Activated naive CD8-positive, alpha-beta T cell treated with anti-CD3 and anti-CD28 coated beads, Interleukin-2, amount 10 ng/mL, durations not matched to agents 7 days and 5 days (primary cell): ENCODE measurements around the gene MIER3. TPM values are rescaled to one million over a fixed set of nuclear protein-coding genes. Genes with fewer than 3 reads are reported as not detected.

Experiments
- ATAC-seq: fragments of 150-1000 bp; cut with Tn5 transposase; one replicate; pipeline ENCODE4 v1.10.0; 2021; ENCODE audit warnings: low read depth, moderate library complexity
- POLR2A ChIA-PET: fragments of 350-600 bp; sonication (Branson Sonifier 250); formaldehyde crosslinking; loops from one replicate; lab custom pipeline; 2021; ENCODE audit warnings: antibody characterized with exemption; lab: Charles Lee
- DNase-seq: peaks from one replicate; pipeline ENCODE4 v3.0.0; 2021
- H3K27ac Mint-ChIP-seq: one replicate; pipeline ENCODE4 v1.8.0; 2022; ENCODE audit warnings: mild to moderate bottlenecking, mixed read lengths
- H3K27me3 Mint-ChIP-seq: one replicate; pipeline ENCODE4 v1.8.0; 2022; ENCODE audit warnings: mild to moderate bottlenecking, moderate library complexity, mixed read lengths
- H3K36me3 Mint-ChIP-seq: one replicate; pipeline ENCODE4 v1.8.0; 2021; ENCODE audit warnings: mild to moderate bottlenecking, mixed read lengths
- H3K4me1 Mint-ChIP-seq: one replicate; pipeline ENCODE4 v1.8.0; 2021; ENCODE audit warnings: mixed read lengths
- H3K4me3 Mint-ChIP-seq: one replicate; pipeline ENCODE4 v1.8.0; 2022; ENCODE audit warnings: mild to moderate bottlenecking, moderate library complexity, mixed read lengths
- H3K9me3 Mint-ChIP-seq: one replicate; pipeline ENCODE4 v1.8.0; 2021; ENCODE audit warnings: mixed read lengths
- total RNA-seq, 2 experiments: library from RNA; stranded (reverse); gene quantifications; one replicate each; pipeline ENCODE4 v1.2.3, GENCODE V29; 2021

Gene MIER3
- total RNA-seq, 2 experiments from 2014 or later, result 25.6 to 25.8 TPM

GRCh38 chr5:56947052-56947451 is 4.9 kb downstream of the MIER3 start:
- peaks cover 17% of the 10 kb centered on the region for H3K36me3 Mint-ChIP-seq
- POLR2A ChIA-PET, result no interaction called here
- no peaks in the 10 kb centered on the region for H3K9me3 Mint-ChIP-seq
- DNase-seq (no peak), ATAC-seq (no peak)
- H3K27me3 Mint-ChIP-seq, result no peaks in the 10 kb centered on the region
- no peak overlapping the region for H3K27ac Mint-ChIP-seq
- peaks cover 14% of the 10 kb centered on the region for H3K4me1 Mint-ChIP-seq
- no peak overlapping the region for H3K4me3 Mint-ChIP-seq

GRCh38 chr5:56941981-56942380 is 9.9 kb downstream of the MIER3 start:
- H3K36me3 Mint-ChIP-seq, result peaks cover 28% of the 10 kb centered on the region
- no peak for ATAC-seq
- no peak overlapping the region for H3K4me3 Mint-ChIP-seq
- H3K9me3 Mint-ChIP-seq, result no peaks in the 10 kb centered on the region
- no peak overlapping the region for H3K27ac Mint-ChIP-seq
- DNase-seq, result no peak
- H3K27me3 Mint-ChIP-seq, result no peaks in the 10 kb centered on the region
- H3K4me1 Mint-ChIP-seq, result peaks cover 3% of the 10 kb centered on the region
- POLR2A ChIA-PET, result no interaction called here

GRCh38 chr5:56938858-56939257 is 13.1 kb downstream of the MIER3 start:
- ATAC-seq, result no peak
- Mint-ChIP-seq H3K4me3 (no peak overlapping the region), H3K27me3 (no peaks in the 10 kb centered on the region), H3K36me3 (peaks cover 35% of the 10 kb centered on the region), H3K4me1 (peaks cover 3% of the 10 kb centered on the region), H3K27ac (no peak overlapping the region), H3K9me3 (no peaks in the 10 kb centered on the region)
- no peak for DNase-seq
- POLR2A ChIA-PET, result no interaction called here

- POLR2A ChIA-PET, result no interaction called here
- H3K4me3 Mint-ChIP-seq, result no peak overlapping the region
- no peak overlapping the region for H3K27ac Mint-ChIP-seq
- H3K36me3 Mint-ChIP-seq, result peaks cover 24% of the 10 kb centered on the region
- peaks cover under 1% of the 10 kb centered on the region for H3K4me1 Mint-ChIP-seq
- no peak for DNase-seq
- H3K9me3 Mint-ChIP-seq, result no peaks in the 10 kb centered on the region
- no peaks in the 10 kb centered on the region for H3K27me3 Mint-ChIP-seq
- ATAC-seq, result no peak
These were observed 17.6 kb downstream of the MIER3 start for GRCh38 chr5:56934325-56934724.

GRCh38 chr5:56922922-56923321 is 29.0 kb downstream of the MIER3 start:
- no peak for DNase-seq
- H3K4me1 Mint-ChIP-seq, result peaks cover 9% of the 10 kb centered on the region
- no peaks in the 10 kb centered on the region for H3K9me3 Mint-ChIP-seq
- H3K27ac Mint-ChIP-seq, result no peak overlapping the region
- no peak for ATAC-seq
- POLR2A ChIA-PET, result no interaction called here
- H3K4me3 Mint-ChIP-seq, result no peak overlapping the region
- H3K36me3 Mint-ChIP-seq, result peaks cover 23% of the 10 kb centered on the region
- no peaks in the 10 kb centered on the region for H3K27me3 Mint-ChIP-seq

- POLR2A ChIA-PET, result interaction anchor here (1.9 kb wide), 1 partner anchor 10 kb away, joined by 6 read pairs; no protein-coding TSS in a partner anchor
- Mint-ChIP-seq H3K27ac (no peak overlapping the region), H3K36me3 (peaks cover 18% of the 10 kb centered on the region), H3K4me1 (peaks cover 9% of the 10 kb centered on the region), H3K4me3 (no peak overlapping the region), H3K27me3 (no peaks in the 10 kb centered on the region), H3K9me3 (no peaks in the 10 kb centered on the region)
- no peak for ATAC-seq
- no peak for DNase-seq
These were observed 31.8 kb downstream of the MIER3 start for GRCh38 chr5:56919942-56920662.

- peaks cover 9% of the 10 kb centered on the region for H3K4me1 Mint-ChIP-seq
- H3K4me3 Mint-ChIP-seq, result no peak overlapping the region
- DNase-seq (no peak), ATAC-seq (no peak)
- H3K27me3 Mint-ChIP-seq, result no peaks in the 10 kb centered on the region
- POLR2A ChIA-PET, result no interaction called here
- H3K27ac Mint-ChIP-seq, result no peak overlapping the region
- H3K36me3 Mint-ChIP-seq, result peaks cover 14% of the 10 kb centered on the region
- no peaks in the 10 kb centered on the region for H3K9me3 Mint-ChIP-seq
These were observed 33.9 kb downstream of the MIER3 start for GRCh38 chr5:56918054-56918453.

GRCh38 chr5:56917534-56917933 is 34.4 kb downstream of the MIER3 start:
- no peak for DNase-seq
- POLR2A ChIA-PET, result no interaction called here
- H3K9me3 Mint-ChIP-seq, result no peaks in the 10 kb centered on the region

GRCh38 chr5:56914678-56915077 is 37.2 kb downstream of the MIER3 start:
- no peak for ATAC-seq
- no peak overlapping the region for H3K4me3 Mint-ChIP-seq
- peaks cover 18% of the 10 kb centered on the region for H3K4me1 Mint-ChIP-seq
- peaks cover 12% of the 10 kb centered on the region for H3K36me3 Mint-ChIP-seq
- no peaks in the 10 kb centered on the region for H3K27me3 Mint-ChIP-seq
- no peak overlapping the region for H3K27ac Mint-ChIP-seq
- H3K9me3 Mint-ChIP-seq, result no peaks in the 10 kb centered on the region
- POLR2A ChIA-PET, result no interaction called here
- DNase-seq, result no peak

More at GRCh38 chr5:56917534-56917933, 34.4 kb downstream of the MIER3 start:
- peaks cover 16% of the 10 kb centered on the region for H3K36me3 Mint-ChIP-seq
- H3K4me1 Mint-ChIP-seq, result peaks cover 9% of the 10 kb centered on the region
- ATAC-seq, result no peak
- no peak overlapping the region for H3K4me3 Mint-ChIP-seq
- no peaks in the 10 kb centered on the region for H3K27me3 Mint-ChIP-seq
- no peak overlapping the region for H3K27ac Mint-ChIP-seq

- Mint-ChIP-seq H3K9me3 (no peaks in the 10 kb centered on the region), H3K4me3 (no peak overlapping the region), H3K4me1 (peaks cover 20% of the 10 kb centered on the region), H3K27ac (no peak overlapping the region), H3K36me3 (peaks cover 10% of the 10 kb centered on the region), H3K27me3 (no peaks in the 10 kb centered on the region)
- DNase-seq, result no peak
- POLR2A ChIA-PET, result interaction anchor here (0.7 kb wide), 2 partner anchors 172 to 260 kb away, joined by 4 read pairs; no protein-coding TSS in a partner anchor
- ATAC-seq, result no peak
These were observed 38.2 kb downstream of the MIER3 start for GRCh38 chr5:56913766-56914165.

GRCh38 chr5:56910210-56910965 is 41.5 kb downstream of the MIER3 start:
- POLR2A ChIA-PET, result interaction anchor here (1.2 to 2.9 kb wide), 4 partner anchors 10 to 263 kb away, joined by 4 to 15 read pairs (median 10); partner anchors contain the start of gene GPBP1

GRCh38 chr5:56909294-56910209 is 42.4 kb downstream of the MIER3 start, which contains the start of gene SETD9:
TSS of gene SETD9 (plus strand) at chr5:56909596. CDS start at chr5:56909646, 50 bp downstream.
- POLR2A ChIA-PET, result interaction anchor here (0.6 to 2.9 kb wide), 5 partner anchors 11 to 264 kb away, joined by 4 to 15 read pairs (median 6); partner anchors contain the start of gene GPBP1
- Mint-ChIP-seq H3K36me3 (peaks cover 6% of the 10 kb centered on the region), H3K27me3 (peaks cover 9% of the 10 kb centered on the region), H3K9me3 (no peaks in the 10 kb centered on the region), H3K4me3 (peak within 1 kb of the TSS; percentile 96), H3K27ac (peak within 1 kb of the TSS; percentile 88), H3K4me1 (peaks cover 18% of the 10 kb centered on the region)
- DNase-seq (peak; percentile 94), ATAC-seq (peak; percentile 80)

More at GRCh38 chr5:56910210-56910965, 41.5 kb downstream of the MIER3 start:
- peak overlapping the region; percentile 79 for H3K27ac Mint-ChIP-seq
- H3K27me3 Mint-ChIP-seq, result peaks cover 9% of the 10 kb centered on the region
- ATAC-seq (no peak), DNase-seq (no peak)
- peak overlapping the region; percentile 96 for H3K4me3 Mint-ChIP-seq
- H3K36me3 Mint-ChIP-seq, result peaks cover 6% of the 10 kb centered on the region
- H3K4me1 Mint-ChIP-seq, result peaks cover 18% of the 10 kb centered on the region
- no peaks in the 10 kb centered on the region for H3K9me3 Mint-ChIP-seq
